ENCODE data around the gene DNPH1.

The DNPH1 gene

GRCh38 chr6:43202451-43202850, 26.8 kb downstream of the DNPH1 start:
- Histone ChIP-seq H3K27me3 (ENCODE audit: control insufficient read depth, insufficient read depth, low read length) (no peaks in the 10 kb centered on the region), H3K4me3 (ENCODE audit: low read length) (no peak overlapping the region), H3K27ac (ENCODE audit: low read length) (no peak overlapping the region), H3K9me3 (ENCODE audit: control insufficient read depth, low read depth, low read length) (no peaks in the 10 kb centered on the region), H3K36me3 (ENCODE audit: control insufficient read depth, low read depth, low read length) (no peaks in the 10 kb centered on the region), H3K4me1 (ENCODE audit: control insufficient read depth, low read depth, low read length) (no peaks in the 10 kb centered on the region), H3K9ac (ENCODE audit: low read length) (no peak overlapping the region)

- Histone ChIP-seq H3K4me1 (ENCODE audit: control insufficient read depth, low read depth, low read length) (no peaks in the 10 kb centered on the region), H3K36me3 (ENCODE audit: control insufficient read depth, low read depth, low read length) (no peaks in the 10 kb centered on the region), H3K4me3 (ENCODE audit: low read length) (no peak overlapping the region), H3K27me3 (ENCODE audit: control insufficient read depth, insufficient read depth, low read length) (no peaks in the 10 kb centered on the region), H3K9ac (ENCODE audit: low read length) (no peak overlapping the region), H3K9me3 (ENCODE audit: control insufficient read depth, low read depth, low read length) (no peaks in the 10 kb centered on the region), H3K27ac (ENCODE audit: low read length) (no peak overlapping the region)
Measured at GRCh38 chr6:43200541-43200940, 28.7 kb downstream of the DNPH1 start.

- Histone ChIP-seq H3K9ac (ENCODE audit: low read length) (no peak overlapping the region), H3K9me3 (ENCODE audit: control insufficient read depth, low read depth, low read length) (no peaks in the 10 kb centered on the region), H3K4me3 (ENCODE audit: low read length) (no peak overlapping the region), H3K36me3 (ENCODE audit: control insufficient read depth, low read depth, low read length) (no peaks in the 10 kb centered on the region), H3K27me3 (ENCODE audit: control insufficient read depth, insufficient read depth, low read length) (no peaks in the 10 kb centered on the region), H3K4me1 (ENCODE audit: control insufficient read depth, low read depth, low read length) (no peaks in the 10 kb centered on the region), H3K27ac (ENCODE audit: low read length) (no peak overlapping the region)
Measured at GRCh38 chr6:43199912-43200311, 29.4 kb downstream of the DNPH1 start.

GRCh38 chr6:43196337-43196736, 32.9 kb downstream of the DNPH1 start:
- H3K36me3 ChIP-seq (ENCODE audit: control insufficient read depth, low read depth, low read length), result no peaks in the 10 kb centered on the region
- no peaks in the 10 kb centered on the region for H3K27me3 ChIP-seq (ENCODE audit: control insufficient read depth, insufficient read depth, low read length)
- H3K27ac ChIP-seq (ENCODE audit: low read length), result no peak overlapping the region
- no peak overlapping the region for H3K9ac ChIP-seq (ENCODE audit: low read length)
- H3K4me1 ChIP-seq (ENCODE audit: control insufficient read depth, low read depth, low read length), result no peaks in the 10 kb centered on the region
- no peak overlapping the region for H3K4me3 ChIP-seq (ENCODE audit: low read length)
- H3K9me3 ChIP-seq (ENCODE audit: control insufficient read depth, low read depth, low read length), result no peaks in the 10 kb centered on the region

GRCh38 chr6:43193929-43194328, 35.4 kb downstream of the DNPH1 start:
- H3K36me3 ChIP-seq (ENCODE audit: control insufficient read depth, low read depth, low read length), result no peaks in the 10 kb centered on the region
- H3K27ac ChIP-seq (ENCODE audit: low read length), result no peak overlapping the region
- H3K27me3 ChIP-seq (ENCODE audit: control insufficient read depth, insufficient read depth, low read length), result no peaks in the 10 kb centered on the region
- no peak overlapping the region for H3K9ac ChIP-seq (ENCODE audit: low read length)
- no peak overlapping the region for H3K4me3 ChIP-seq (ENCODE audit: low read length)
- H3K4me1 ChIP-seq (ENCODE audit: control insufficient read depth, low read depth, low read length), result no peaks in the 10 kb centered on the region
- H3K9me3 ChIP-seq (ENCODE audit: control insufficient read depth, low read depth, low read length), result no peaks in the 10 kb centered on the region

- no peak overlapping the region for H3K27ac ChIP-seq (ENCODE audit: low read length)
- H3K9ac ChIP-seq (ENCODE audit: low read length), result no peak overlapping the region
- H3K36me3 ChIP-seq (ENCODE audit: control insufficient read depth, low read depth, low read length), result no peaks in the 10 kb centered on the region
- H3K9me3 ChIP-seq (ENCODE audit: control insufficient read depth, low read depth, low read length), result no peaks in the 10 kb centered on the region
- H3K27me3 ChIP-seq (ENCODE audit: control insufficient read depth, insufficient read depth, low read length), result no peaks in the 10 kb centered on the region
- H3K4me1 ChIP-seq (ENCODE audit: control insufficient read depth, low read depth, low read length), result no peaks in the 10 kb centered on the region
- H3K4me3 ChIP-seq (ENCODE audit: low read length), result no peak overlapping the region
Measured at GRCh38 chr6:43192911-43193310, 36.4 kb downstream of the DNPH1 start.

- H3K36me3 ChIP-seq (ENCODE audit: control insufficient read depth, low read depth, low read length), result no peaks in the 10 kb centered on the region
- no peaks in the 10 kb centered on the region for H3K9me3 ChIP-seq (ENCODE audit: control insufficient read depth, low read depth, low read length)
- H3K4me1 ChIP-seq (ENCODE audit: control insufficient read depth, low read depth, low read length), result no peaks in the 10 kb centered on the region
- H3K27ac ChIP-seq (ENCODE audit: low read length), result no peak overlapping the region
- H3K27me3 ChIP-seq (ENCODE audit: control insufficient read depth, insufficient read depth, low read length), result no peaks in the 10 kb centered on the region
- H3K4me3 ChIP-seq (ENCODE audit: low read length), result no peak overlapping the region
- H3K9ac ChIP-seq (ENCODE audit: low read length), result no peak overlapping the region
Measured at GRCh38 chr6:43189776-43190304, 39.4 kb downstream of the DNPH1 start.

- no peaks in the 10 kb centered on the region for H3K27me3 ChIP-seq (ENCODE audit: control insufficient read depth, insufficient read depth, low read length)
- H3K9ac ChIP-seq (ENCODE audit: low read length), result no peak overlapping the region
- no peak overlapping the region for H3K27ac ChIP-seq (ENCODE audit: low read length)
- H3K4me3 ChIP-seq (ENCODE audit: low read length), result no peak overlapping the region
- no peaks in the 10 kb centered on the region for H3K4me1 ChIP-seq (ENCODE audit: control insufficient read depth, low read depth, low read length)
- H3K9me3 ChIP-seq (ENCODE audit: control insufficient read depth, low read depth, low read length), result no peaks in the 10 kb centered on the region
- no peaks in the 10 kb centered on the region for H3K36me3 ChIP-seq (ENCODE audit: control insufficient read depth, low read depth, low read length)
Measured at GRCh38 chr6:43188426-43188825, 40.9 kb downstream of the DNPH1 start.

GRCh38 chr6:43187821-43188220, 41.5 kb downstream of the DNPH1 start:
- Histone ChIP-seq H3K36me3 (ENCODE audit: control insufficient read depth, low read depth, low read length) (no peaks in the 10 kb centered on the region), H3K4me1 (ENCODE audit: control insufficient read depth, low read depth, low read length) (no peaks in the 10 kb centered on the region), H3K9me3 (ENCODE audit: control insufficient read depth, low read depth, low read length) (no peaks in the 10 kb centered on the region), H3K4me3 (ENCODE audit: low read length) (no peak overlapping the region), H3K27ac (ENCODE audit: low read length) (no peak overlapping the region), H3K9ac (ENCODE audit: low read length) (no peak overlapping the region), H3K27me3 (ENCODE audit: control insufficient read depth, insufficient read depth, low read length) (no peaks in the 10 kb centered on the region)

- H3K4me1 ChIP-seq (ENCODE audit: control insufficient read depth, low read depth, low read length), result no peaks in the 10 kb centered on the region
- H3K27me3 ChIP-seq (ENCODE audit: control insufficient read depth, insufficient read depth, low read length), result no peaks in the 10 kb centered on the region
- no peak overlapping the region for H3K9ac ChIP-seq (ENCODE audit: low read length)
- no peak overlapping the region for H3K27ac ChIP-seq (ENCODE audit: low read length)
- H3K36me3 ChIP-seq (ENCODE audit: control insufficient read depth, low read depth, low read length), result no peaks in the 10 kb centered on the region
- no peak overlapping the region for H3K4me3 ChIP-seq (ENCODE audit: low read length)
- H3K9me3 ChIP-seq (ENCODE audit: control insufficient read depth, low read depth, low read length), result no peaks in the 10 kb centered on the region
Measured at GRCh38 chr6:43186706-43187105, 42.6 kb downstream of the DNPH1 start.

GRCh38 chr6:43186019-43186418, 43.3 kb downstream of the DNPH1 start:
- Histone ChIP-seq H3K27me3 (ENCODE audit: control insufficient read depth, insufficient read depth, low read length) (no peaks in the 10 kb centered on the region), H3K4me3 (ENCODE audit: low read length) (no peak overlapping the region), H3K4me1 (ENCODE audit: control insufficient read depth, low read depth, low read length) (peaks cover 5% of the 10 kb centered on the region), H3K27ac (ENCODE audit: low read length) (no peak overlapping the region), H3K9me3 (ENCODE audit: control insufficient read depth, low read depth, low read length) (no peaks in the 10 kb centered on the region), H3K36me3 (ENCODE audit: control insufficient read depth, low read depth, low read length) (no peaks in the 10 kb centered on the region), H3K9ac (ENCODE audit: low read length) (no peak overlapping the region)

GRCh38 chr6:43185391-43185985, 43.8 kb downstream of the DNPH1 start:
- Histone ChIP-seq H3K27me3 (ENCODE audit: control insufficient read depth, insufficient read depth, low read length) (no peaks in the 10 kb centered on the region), H3K4me3 (ENCODE audit: low read length) (no peak overlapping the region), H3K36me3 (ENCODE audit: control insufficient read depth, low read depth, low read length) (no peaks in the 10 kb centered on the region), H3K27ac (ENCODE audit: low read length) (no peak overlapping the region), H3K9ac (ENCODE audit: low read length) (no peak overlapping the region), H3K9me3 (ENCODE audit: control insufficient read depth, low read depth, low read length) (no peaks in the 10 kb centered on the region), H3K4me1 (ENCODE audit: control insufficient read depth, low read depth, low read length) (peaks cover 6% of the 10 kb centered on the region)
